Measurements from ENCODE around the gene DUOXA1. TPM values are rescaled to one million over a fixed set of nuclear protein-coding genes. Genes with fewer than 3 reads are reported as not detected.
"Not testable (repeated sequence)": the region's sequence is repeated elsewhere in the genome, so short reads cannot be mapped to it uniquely, and the experiment has no call there.

Gene DUOXA1
- polyA plus RNA-seq, 1 donor: 0.23 TPM

GRCh38 chr15:45113380-45113990, 16.2 kb downstream of the DUOXA1 start:
- no peak for DNase-seq

- no peak for DNase-seq
These were observed 16.9 kb downstream of the DUOXA1 start for GRCh38 chr15:45112591-45113379.

- DNase-seq: no peak
These were observed 17.5 kb downstream of the DUOXA1 start for GRCh38 chr15:45112143-45112590.

GRCh38 chr15:45111390-45112142, 18.1 kb downstream of the DUOXA1 start:
- no peak for DNase-seq

- DNase-seq: no peak
These were observed 19.3 kb downstream of the DUOXA1 start for GRCh38 chr15:45110256-45110820.

GRCh38 chr15:45107941-45108630, 21.6 kb downstream of the DUOXA1 start:
- DNase-seq: no peak

GRCh38 chr15:45106002-45106790, 23.5 kb downstream of the DUOXA1 start:
- no peak for DNase-seq

- DNase-seq: no peak
These were observed 24.1 kb downstream of the DUOXA1 start for GRCh38 chr15:45105586-45105985.

- DNase-seq: not testable (repeated sequence)
These were observed 25.5 kb downstream of the DUOXA1 start for GRCh38 chr15:45104170-45104569.

- no peak for DNase-seq
These were observed 27.5 kb downstream of the DUOXA1 start for GRCh38 chr15:45102226-45102625.

- DNase-seq: no peak
These were observed 27.9 kb downstream of the DUOXA1 start for GRCh38 chr15:45101749-45102148.

- no peak for DNase-seq
These were observed 28.6 kb downstream of the DUOXA1 start for GRCh38 chr15:45100884-45101625.

GRCh38 chr15:45099549-45100165, 30.0 kb downstream of the DUOXA1 start:
- DNase-seq: no peak

- DNase-seq: no peak
These were observed 32.2 kb downstream of the DUOXA1 start for GRCh38 chr15:45097466-45097865.

- DNase-seq: no peak
These were observed 34.0 kb downstream of the DUOXA1 start for GRCh38 chr15:45095661-45096060.

- DNase-seq: no peak
These were observed 35.3 kb downstream of the DUOXA1 start for GRCh38 chr15:45094358-45094730.

- DNase-seq: no peak
These were observed 35.9 kb downstream of the DUOXA1 start for GRCh38 chr15:45093622-45094357.

GRCh38 chr15:45093013-45093412, 36.7 kb downstream of the DUOXA1 start:
- DNase-seq: no peak

- no peak for DNase-seq
These were observed 38.1 kb downstream of the DUOXA1 start for GRCh38 chr15:45091576-45091975.
